ENCODE results near the gene MPND. TPM values are rescaled to one million over a fixed set of nuclear protein-coding genes. Genes with fewer than 3 reads are reported as not detected.

MPND gene
- total and polyA plus RNA-seq, 11 donors: 8.2 to 23.7 (median 19.0) TPM

DNA sequence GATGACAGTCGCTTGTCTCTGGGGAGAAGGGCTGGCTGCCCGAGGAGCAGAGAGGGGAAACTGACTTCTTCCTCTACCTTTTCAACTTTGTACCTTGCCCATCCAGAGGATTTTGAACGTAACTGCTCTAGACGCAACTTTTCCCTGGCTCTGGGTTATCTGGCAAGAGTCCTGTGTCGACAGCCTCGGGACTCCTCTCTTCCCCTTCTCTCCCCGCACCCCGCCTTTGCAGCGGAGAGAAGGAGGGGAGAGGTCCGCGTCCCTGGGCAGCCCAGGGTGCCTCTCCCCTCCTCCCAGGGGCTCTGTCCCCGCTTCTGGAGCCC, 56.4 kb downstream of the MPND start:
- WGBS, 4 donors: 0 to 1% (median 0%) methylated on average over 11 to 12 of the region's 12 CpGs
- intact Hi-C loops (cut with DNase I): loop anchor here in 8 of 10 donors (1.0 to 10.0 kb wide), 12 partner anchors 25 to 153 kb away; partner anchors contain the start of genes MPND (in 3 of the 8), UBXN6 (in 2 of the 8) and YJU2 (in 2 of the 8)
- Histone ChIP-seq H3K27me3 (no peaks in the 10 kb centered on the region), H3K36me3 (peaks cover 0 to 29% (median 15%) of the 10 kb centered on the region in 9 donors), H3K4me3 (peak overlapping the region; percentile 75 to 100 (median 94)), H3K4me1 (peaks cover 4 to 75% (median 48%) of the 10 kb centered on the region in 12 donors), H3K27ac (peak overlapping the region; percentile 81 to 98 (median 96)), H3K9me3 (no peaks in the 10 kb centered on the region)
- TF ChIP-seq POLR2A (IDR thresholded peaks at IDR 0.05): no peak
- TF ChIP-seq, protein P1, sequence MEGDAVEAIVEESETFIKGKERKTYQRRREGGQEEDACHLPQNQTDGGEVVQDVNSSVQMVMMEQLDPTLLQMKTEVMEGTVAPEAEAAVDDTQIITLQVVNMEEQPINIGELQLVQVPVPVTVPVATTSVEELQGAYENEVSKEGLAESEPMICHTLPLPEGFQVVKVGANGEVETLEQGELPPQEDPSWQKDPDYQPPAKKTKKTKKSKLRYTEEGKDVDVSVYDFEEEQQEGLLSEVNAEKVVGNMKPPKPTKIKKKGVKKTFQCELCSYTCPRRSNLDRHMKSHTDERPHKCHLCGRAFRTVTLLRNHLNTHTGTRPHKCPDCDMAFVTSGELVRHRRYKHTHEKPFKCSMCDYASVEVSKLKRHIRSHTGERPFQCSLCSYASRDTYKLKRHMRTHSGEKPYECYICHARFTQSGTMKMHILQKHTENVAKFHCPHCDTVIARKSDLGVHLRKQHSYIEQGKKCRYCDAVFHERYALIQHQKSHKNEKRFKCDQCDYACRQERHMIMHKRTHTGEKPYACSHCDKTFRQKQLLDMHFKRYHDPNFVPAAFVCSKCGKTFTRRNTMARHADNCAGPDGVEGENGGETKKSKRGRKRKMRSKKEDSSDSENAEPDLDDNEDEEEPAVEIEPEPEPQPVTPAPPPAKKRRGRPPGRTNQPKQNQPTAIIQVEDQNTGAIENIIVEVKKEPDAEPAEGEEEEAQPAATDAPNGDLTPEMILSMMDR (IDR thresholded peaks at IDR 0.05): no peak
- DNase-seq (no peak), ATAC-seq (peak in 2 of 4 donors; percentile 12)

DNA sequence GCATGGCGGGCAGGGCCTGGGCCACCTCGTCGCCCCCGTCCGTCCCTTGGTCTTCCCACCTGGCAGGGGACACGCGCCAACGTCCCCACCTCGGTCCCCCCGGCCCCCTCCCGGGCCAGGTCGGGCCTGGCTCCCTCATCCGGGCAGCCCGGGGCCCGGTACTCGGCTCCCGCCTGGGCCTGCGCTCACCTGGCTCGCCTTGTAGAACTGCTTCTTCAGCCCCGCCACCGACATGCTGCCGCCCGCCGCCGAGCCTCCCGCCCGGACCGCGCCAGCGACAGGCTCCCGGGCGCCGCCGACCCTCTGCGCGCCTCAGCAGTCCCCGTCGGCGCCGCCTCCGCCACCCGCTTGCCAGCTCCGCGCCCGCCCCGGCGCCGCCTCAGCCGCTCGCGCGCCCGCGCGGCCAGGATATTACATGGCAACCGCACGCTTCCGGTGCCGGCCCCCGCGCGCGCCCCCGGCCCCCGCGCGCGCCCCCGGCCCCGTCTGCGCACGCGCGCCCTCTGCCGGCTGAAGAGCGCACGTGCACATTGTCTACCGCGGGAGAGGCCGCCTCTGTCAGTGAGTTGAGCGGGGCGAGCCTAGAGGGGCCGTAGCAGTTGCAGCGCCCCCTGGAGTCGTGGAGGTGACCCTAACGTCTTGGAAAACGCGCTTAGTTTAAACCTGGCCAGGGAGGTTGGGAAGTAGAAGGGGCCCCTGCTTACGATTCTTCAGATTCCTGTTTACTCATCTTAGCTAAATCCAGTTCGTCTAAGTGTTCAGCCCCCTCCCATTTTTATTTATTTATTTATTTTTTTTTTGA, 57.0 kb downstream of the MPND start, which contains the start of gene SH3GL1:
SH3GL1 (minus strand) TSS at position 413 of the 802 bp plus-strand sequence; CDS start at position 234, 179 bp downstream.
- TF ChIP-seq, protein P1 (IDR thresholded peaks at IDR 0.05): peak; percentile 83 to 98 (median 93)
- TF ChIP-seq POLR2A (IDR thresholded peaks at IDR 0.05): peak in 1 of 2 donors; percentile 42
- Histone ChIP-seq H3K36me3 (peaks cover 0 to 23% (median 10%) of the 10 kb centered on the region in 9 donors), H3K27ac (peak within 1 kb of the TSS; percentile 81 to 98 (median 96)), H3K4me3 (peak within 1 kb of the TSS; percentile 75 to 100 (median 94)), H3K27me3 (no peaks in the 10 kb centered on the region), H3K4me1 (peaks cover 4 to 70% (median 44%) of the 10 kb centered on the region in 12 donors), H3K9me3 (no peaks in the 10 kb centered on the region)
- WGBS, 4 donors: 1% methylated on average over 26 to 90 of the region's 90 CpGs
- ATAC-seq (peak; percentile 55 to 77 (median 66)), DNase-seq (peak; percentile 91 to 96 (median 93))
- intact Hi-C loops (cut with DNase I): loop anchor here in 5 of 10 donors (1.0 to 10.0 kb wide), 10 partner anchors 26 to 154 kb away; partner anchors contain the start of genes UBXN6 (in 2 of the 5), YJU2 (in 2 of the 5) and MPND (in 1 of the 5)

DNA sequence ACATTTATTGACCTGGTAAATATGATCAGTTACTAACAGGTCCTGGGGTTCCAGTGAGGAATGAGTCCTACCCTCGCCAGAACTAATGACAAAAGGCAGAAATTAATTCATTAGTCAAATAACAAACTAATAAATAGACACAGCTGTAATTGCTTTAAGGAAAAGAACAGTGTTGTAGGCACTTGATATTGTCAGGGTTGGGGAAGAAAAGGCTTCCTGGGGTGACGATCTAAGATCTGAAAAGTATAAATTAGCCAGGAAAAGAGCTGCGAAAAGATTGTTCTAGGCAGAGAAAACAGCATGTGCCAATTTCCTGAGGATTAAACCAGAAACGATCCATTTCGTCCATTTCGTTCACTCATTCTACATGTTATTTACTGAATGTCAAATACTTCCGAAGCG, 58.4 kb downstream of the MPND start:
- H3K4me1 ChIP-seq: peaks cover 4 to 59% (median 41%) of the 10 kb centered on the region in 12 donors
- H3K36me3 ChIP-seq: peaks cover 0 to 9% (median 0%) of the 10 kb centered on the region in 9 donors
- TF ChIP-seq, protein P1 (IDR thresholded peaks at IDR 0.05): no peak
- TF ChIP-seq POLR2A (IDR thresholded peaks at IDR 0.05): no peak
- intact Hi-C loops (cut with DNase I): loop anchor here in 5 of 10 donors (2.0 to 10.0 kb wide), 8 partner anchors 33 to 155 kb away; partner anchors contain the start of genes MPND (in 2 of the 5), UBXN6 (in 2 of the 5) and YJU2 (in 2 of the 5)
- ATAC-seq: no peak
- H3K27me3 ChIP-seq: no peaks in the 10 kb centered on the region
- H3K9me3 ChIP-seq: no peaks in the 10 kb centered on the region
- no peak for DNase-seq
- peak overlapping the region; percentile 73 to 95 (median 88) for H3K27ac ChIP-seq
- WGBS, 4 donors: 1 to 2% (median 2%) methylated on average over 8 of the region's 8 CpGs
- peak overlapping the region in 11 of 12 donors; percentile 10 to 97 (median 70) for H3K4me3 ChIP-seq

All from heart left ventricle (tissue), 16 donors.